ENCODE measurements around the gene SMARCE1.

Gene SMARCE1

GRCh38 chr17:40616592-40616991 lies 31.0 kb downstream of the SMARCE1 start:
- no peak for TF ChIP-seq Cebpa-rat (IDR thresholded peaks at IDR 0.05)
- no peaks in the 10 kb centered on the region for H3K9me3 ChIP-seq (replicated peaks in 1 of 11)
- H3K27ac ChIP-seq = peak overlapping the region in 8 of 11 experiments; percentile 7 to 76 (median 62); a peak in 14 of 22 replicates
- peak overlapping the region in 8 of 11 experiments; percentile 40 to 84 (median 76); a peak in 12 of 22 replicates for H3K4me2 ChIP-seq
- H3K9ac ChIP-seq = no peak overlapping the region
- no peak overlapping the region for H3K4me3 ChIP-seq
- H4K20me1 ChIP-seq = no peaks in the 10 kb centered on the region
- no peaks in the 10 kb centered on the region for H3K36me3 ChIP-seq
- H3K4me1 ChIP-seq = peaks cover 49 to 75% (median 62%) of the 10 kb centered on the region in 10 experiments
- no peaks in the 10 kb centered on the region for H3K27me3 ChIP-seq

GRCh38 chr17:40615841-40616476 lies 31.7 kb downstream of the SMARCE1 start:
- Histone ChIP-seq H3K27ac (peak overlapping the region in 9 of 11 experiments; percentile 0 to 76 (median 64); a peak in 16 of 22 replicates), H3K27me3 (no peaks in the 10 kb centered on the region), H3K36me3 (no peaks in the 10 kb centered on the region), H3K4me2 (peak overlapping the region; percentile 40 to 84 (median 74)), H4K20me1 (no peaks in the 10 kb centered on the region), H3K4me3 (no peak overlapping the region; a peak in 1 of 20 replicates), H3K9ac (peak overlapping the region in 7 of 11 experiments; percentile 20 to 50 (median 35); a peak in 8 of 22 replicates), H3K9me3 (replicated peaks in 1 of 11) (no peaks in the 10 kb centered on the region), H3K4me1 (peaks cover 42 to 70% (median 57%) of the 10 kb centered on the region in 10 experiments)
- no peak for TF ChIP-seq Cebpa-rat (IDR thresholded peaks at IDR 0.05)

- peak overlapping the region; percentile 40 to 84 (median 74) for H3K4me2 ChIP-seq
- H3K36me3 ChIP-seq = no peaks in the 10 kb centered on the region
- H3K9ac ChIP-seq = peak overlapping the region in 8 of 11 experiments; percentile 1 to 63 (median 36); a peak in 8 of 22 replicates
- peak overlapping the region in 10 of 11 experiments; percentile 23 to 76 (median 56); a peak in 18 of 22 replicates for H3K27ac ChIP-seq
- H3K4me1 ChIP-seq = peaks cover 35 to 63% (median 52%) of the 10 kb centered on the region in 10 experiments
- H3K27me3 ChIP-seq = no peaks in the 10 kb centered on the region
- H3K4me3 ChIP-seq = no peak overlapping the region; a peak in 1 of 20 replicates
- no peak for TF ChIP-seq Cebpa-rat (IDR thresholded peaks at IDR 0.05)
- H3K9me3 ChIP-seq (replicated peaks in 1 of 11) = no peaks in the 10 kb centered on the region
- no peaks in the 10 kb centered on the region for H4K20me1 ChIP-seq
Observed at GRCh38 chr17:40615068-40615840, 32.4 kb downstream of the SMARCE1 start.

- Histone ChIP-seq H3K9ac (peak overlapping the region in 5 of 11 experiments; percentile 1 to 63 (median 39); a peak in 4 of 22 replicates), H3K9me3 (replicated peaks in 1 of 11) (no peaks in the 10 kb centered on the region), H3K36me3 (no peaks in the 10 kb centered on the region), H4K20me1 (no peaks in the 10 kb centered on the region), H3K4me1 (peaks cover 28 to 56% (median 45%) of the 10 kb centered on the region in 10 experiments), H3K27ac (peak overlapping the region in 10 of 11 experiments; percentile 23 to 76 (median 56); a peak in 18 of 22 replicates), H3K4me2 (peak overlapping the region; percentile 40 to 84 (median 74)), H3K4me3 (no peak overlapping the region), H3K27me3 (no peaks in the 10 kb centered on the region)
- TF ChIP-seq Cebpa-rat (IDR thresholded peaks at IDR 0.05) = no peak
Observed at GRCh38 chr17:40614431-40615067, 33.1 kb downstream of the SMARCE1 start.

- Histone ChIP-seq H4K20me1 (no peaks in the 10 kb centered on the region), H3K36me3 (no peaks in the 10 kb centered on the region), H3K9ac (no peak overlapping the region), H3K4me1 (peaks cover 23 to 47% (median 39%) of the 10 kb centered on the region in 10 experiments), H3K4me3 (no peak overlapping the region), H3K27ac (peak overlapping the region in 1 of 11 experiments; percentile 64; a peak in 1 of 22 replicates), H3K27me3 (no peaks in the 10 kb centered on the region), H3K9me3 (replicated peaks in 1 of 11) (no peaks in the 10 kb centered on the region), H3K4me2 (peak overlapping the region in 2 of 11 experiments; percentile 82 to 83; a peak in 3 of 22 replicates)
- no peak for TF ChIP-seq Cebpa-rat (IDR thresholded peaks at IDR 0.05)
Observed at GRCh38 chr17:40613467-40614154, 34.0 kb downstream of the SMARCE1 start.

- Histone ChIP-seq H3K4me1 (peaks cover 23 to 40% (median 34%) of the 10 kb centered on the region in 10 experiments), H4K20me1 (no peaks in the 10 kb centered on the region), H3K4me3 (no peak overlapping the region), H3K27me3 (no peaks in the 10 kb centered on the region), H3K9ac (no peak overlapping the region), H3K4me2 (no peak overlapping the region), H3K36me3 (no peaks in the 10 kb centered on the region), H3K27ac (no peak overlapping the region), H3K9me3 (replicated peaks in 1 of 11) (no peaks in the 10 kb centered on the region)
- no peak for TF ChIP-seq Cebpa-rat (IDR thresholded peaks at IDR 0.05)
Observed at GRCh38 chr17:40612599-40613244, 34.9 kb downstream of the SMARCE1 start.

- no peak overlapping the region for H3K27ac ChIP-seq
- no peak overlapping the region for H3K9ac ChIP-seq
- no peaks in the 10 kb centered on the region for H3K9me3 ChIP-seq (replicated peaks in 1 of 11)
- TF ChIP-seq Cebpa-rat (IDR thresholded peaks at IDR 0.05) = no peak
- no peaks in the 10 kb centered on the region for H3K27me3 ChIP-seq
- no peak overlapping the region for H3K4me2 ChIP-seq
- H4K20me1 ChIP-seq = no peaks in the 10 kb centered on the region
- H3K36me3 ChIP-seq = no peaks in the 10 kb centered on the region
- H3K4me3 ChIP-seq = no peak overlapping the region
- H3K4me1 ChIP-seq = peaks cover 20 to 39% (median 27%) of the 10 kb centered on the region in 10 experiments
Observed at GRCh38 chr17:40611840-40612474, 35.7 kb downstream of the SMARCE1 start.

- Histone ChIP-seq H3K9me3 (replicated peaks in 1 of 11) (no peaks in the 10 kb centered on the region), H4K20me1 (no peaks in the 10 kb centered on the region), H3K4me3 (no peak overlapping the region), H3K9ac (no peak overlapping the region), H3K4me1 (peaks cover 10 to 23% (median 12%) of the 10 kb centered on the region in 10 experiments), H3K4me2 (no peak overlapping the region), H3K36me3 (no peaks in the 10 kb centered on the region), H3K27ac (no peak overlapping the region), H3K27me3 (no peaks in the 10 kb centered on the region)
- TF ChIP-seq Cebpa-rat (IDR thresholded peaks at IDR 0.05) = no peak
Observed at GRCh38 chr17:40610359-40610758, 37.3 kb downstream of the SMARCE1 start.
